ENCODE data around the gene ATRAID. TPM values are rescaled to one million over a fixed set of nuclear protein-coding genes. Genes with fewer than 3 reads are reported as not detected.

Gene ATRAID
- total RNA-seq, 1 experiment from 2014 or later, result 92.8 TPM

DNA sequence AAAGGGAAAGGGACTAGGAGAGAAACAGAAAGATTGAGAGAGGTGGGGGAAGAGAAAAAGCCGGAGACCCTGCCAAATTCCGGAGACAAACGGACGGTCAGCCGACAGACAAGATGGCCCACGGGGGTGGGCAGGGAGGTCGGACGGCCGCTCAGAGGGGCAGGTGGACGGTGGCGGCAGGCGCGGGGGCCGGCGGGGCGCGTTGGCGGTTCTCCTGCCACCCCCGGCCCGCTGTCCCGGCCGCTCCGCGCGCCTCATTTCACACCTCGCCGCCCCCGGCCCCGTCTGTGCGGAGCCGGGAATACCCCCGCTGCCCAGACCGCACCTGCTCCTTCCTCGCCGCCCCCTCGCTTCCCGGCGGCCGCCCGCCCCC, 50.1 kb downstream of the ATRAID start:
- Histone ChIP-seq H3K9me2 (ENCODE audit: insufficient read depth) (no peaks in the 10 kb centered on the region), H3K27ac (no peak overlapping the region), H4K20me1 (ENCODE audit: insufficient read depth) (no peaks in the 10 kb centered on the region), H3K36me3 (ENCODE audit: low read depth) (no peaks in the 10 kb centered on the region), H3K4me3 (no peak overlapping the region), H3K9me3 (ENCODE audit: insufficient read depth, low read depth) (no peaks in the 10 kb centered on the region), H3F3A (ENCODE audit: insufficient read depth, low read depth) (no peaks in the 10 kb centered on the region; the same call in 1 of the 2 replicates), H3K4me2 (no peak overlapping the region), H2AFZ (no peak overlapping the region), H3K79me2 (ENCODE audit: low read depth) (no peaks in the 10 kb centered on the region), H3K27me3 (ENCODE audit: insufficient read depth, low read depth) (peaks cover 66% of the 10 kb centered on the region), H3K4me1 (replicated peaks; ENCODE audit: insufficient read depth) (no peaks in the 10 kb centered on the region)
- BruUV-seq (replicated peaks), result no TSS peak
- no peak for DNase-seq
- intact Hi-C loops (cut with micrococcal nuclease; ENCODE audit: unreplicated experiment), result no loop called here
- no peak for TF ChIP-seq EZH2 (IDR thresholded peaks at IDR 0.05; ENCODE audit: low read depth)
- TF ChIP-seq, protein P1, sequence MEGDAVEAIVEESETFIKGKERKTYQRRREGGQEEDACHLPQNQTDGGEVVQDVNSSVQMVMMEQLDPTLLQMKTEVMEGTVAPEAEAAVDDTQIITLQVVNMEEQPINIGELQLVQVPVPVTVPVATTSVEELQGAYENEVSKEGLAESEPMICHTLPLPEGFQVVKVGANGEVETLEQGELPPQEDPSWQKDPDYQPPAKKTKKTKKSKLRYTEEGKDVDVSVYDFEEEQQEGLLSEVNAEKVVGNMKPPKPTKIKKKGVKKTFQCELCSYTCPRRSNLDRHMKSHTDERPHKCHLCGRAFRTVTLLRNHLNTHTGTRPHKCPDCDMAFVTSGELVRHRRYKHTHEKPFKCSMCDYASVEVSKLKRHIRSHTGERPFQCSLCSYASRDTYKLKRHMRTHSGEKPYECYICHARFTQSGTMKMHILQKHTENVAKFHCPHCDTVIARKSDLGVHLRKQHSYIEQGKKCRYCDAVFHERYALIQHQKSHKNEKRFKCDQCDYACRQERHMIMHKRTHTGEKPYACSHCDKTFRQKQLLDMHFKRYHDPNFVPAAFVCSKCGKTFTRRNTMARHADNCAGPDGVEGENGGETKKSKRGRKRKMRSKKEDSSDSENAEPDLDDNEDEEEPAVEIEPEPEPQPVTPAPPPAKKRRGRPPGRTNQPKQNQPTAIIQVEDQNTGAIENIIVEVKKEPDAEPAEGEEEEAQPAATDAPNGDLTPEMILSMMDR (conservative IDR thresholded peaks at IDR 0.05), result no peak
- CTCF ChIA-PET, result interaction anchor here (0.6 kb wide), 1 partner anchor 108 kb away, joined by 7 read pairs; no protein-coding TSS in a partner anchor
- POLR2A ChIA-PET (ENCODE audit: unreplicated experiment), result interaction anchor here (0.6 kb wide), 1 partner anchor 230 kb away, joined by 11 read pairs; no protein-coding TSS in a partner anchor

DNA sequence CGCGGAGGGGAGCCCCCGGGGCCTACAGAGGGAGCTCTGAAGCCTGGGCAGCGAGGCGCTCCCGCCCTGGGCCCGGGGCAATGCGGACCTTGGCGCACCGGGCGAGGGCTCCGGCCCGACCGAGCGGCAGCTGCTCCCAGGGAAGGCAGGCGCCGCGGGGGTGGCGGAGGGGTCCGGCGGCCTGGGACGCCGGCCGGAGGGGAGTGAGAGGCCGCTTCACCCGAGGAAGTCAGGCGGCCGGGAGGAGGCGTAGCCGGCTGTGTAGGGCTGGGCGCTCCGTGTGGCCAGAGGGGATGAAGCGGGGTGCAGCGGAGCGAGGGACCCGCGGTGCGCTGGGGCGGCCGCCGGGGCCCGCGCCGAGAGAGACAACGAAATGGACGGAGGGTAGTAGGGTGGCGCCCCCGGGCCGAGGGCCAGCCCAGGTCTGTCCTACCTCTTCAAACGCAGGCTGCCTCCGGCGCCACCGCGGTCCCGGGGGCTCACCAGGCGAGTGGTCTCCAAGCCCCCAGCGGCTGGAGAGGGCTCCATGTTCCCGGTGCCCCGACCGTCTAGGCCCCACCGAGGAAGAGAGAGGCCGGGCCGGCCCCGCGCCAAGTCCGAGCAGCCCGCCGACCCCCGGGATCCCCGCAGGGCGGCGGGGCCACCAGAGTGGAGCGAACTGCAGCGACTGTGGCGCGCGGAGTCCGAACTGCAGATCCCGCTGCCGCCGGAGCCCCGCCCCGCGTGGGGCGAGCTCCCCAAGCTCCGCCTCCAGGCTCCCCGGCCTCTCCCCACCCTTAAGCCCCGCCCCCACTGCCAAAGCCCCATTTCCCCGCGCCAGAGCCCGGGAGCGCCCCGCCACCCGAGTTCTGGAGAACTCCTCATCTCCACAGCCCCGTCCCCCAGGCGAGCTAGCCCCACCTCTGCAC, 50.8 kb downstream of the ATRAID start, which contains the start of gene SLC30A3:
Gene SLC30A3 (minus strand): TSS at position 669 of the 908 bp plus-strand sequence. CDS start 141 bp downstream, at position 528.
- DNase-seq, result peak in 1 of 2 experiments; percentile 51
- intact Hi-C loops (cut with micrococcal nuclease; ENCODE audit: unreplicated experiment), result no loop called here
- H3K36me3 ChIP-seq (ENCODE audit: low read depth), result no peaks in the 10 kb centered on the region
- H3F3A ChIP-seq (ENCODE audit: insufficient read depth, low read depth), result no peaks in the 10 kb centered on the region; the same call in 1 of the 2 replicates
- ChIA-PET CTCF (interaction anchor here (0.6 kb wide), 1 partner anchor 107 kb away, joined by 7 read pairs; no protein-coding TSS in a partner anchor), POLR2A (ENCODE audit: unreplicated experiment) (interaction anchor here (0.6 kb wide), 1 partner anchor 231 kb away, joined by 11 read pairs; no protein-coding TSS in a partner anchor)
- H3K4me1 ChIP-seq (replicated peaks; ENCODE audit: insufficient read depth), result no peaks in the 10 kb centered on the region
- H3K9me3 ChIP-seq (ENCODE audit: insufficient read depth, low read depth), result no peaks in the 10 kb centered on the region
- peaks cover 59% of the 10 kb centered on the region for H3K27me3 ChIP-seq (ENCODE audit: insufficient read depth, low read depth)
- H3K27ac ChIP-seq, result no peak within 1 kb of the TSS
- no peaks in the 10 kb centered on the region for H3K9me2 ChIP-seq (ENCODE audit: insufficient read depth)
- TF ChIP-seq, protein P1 (conservative IDR thresholded peaks at IDR 0.05), result no peak
- TF ChIP-seq EZH2 (IDR thresholded peaks at IDR 0.05; ENCODE audit: low read depth), result no peak
- peak within 1 kb of the TSS; percentile 47; the same call in 1 of the 2 replicates for H3K4me3 ChIP-seq
- BruUV-seq (replicated peaks), result no TSS peak
- no peaks in the 10 kb centered on the region for H4K20me1 ChIP-seq (ENCODE audit: insufficient read depth)
- peak within 1 kb of the TSS; percentile 62; the same call in 1 of the 2 replicates for H2AFZ ChIP-seq
- peak within 1 kb of the TSS; percentile 79 for H3K4me2 ChIP-seq
- H3K79me2 ChIP-seq (ENCODE audit: low read depth), result no peaks in the 10 kb centered on the region

DNA sequence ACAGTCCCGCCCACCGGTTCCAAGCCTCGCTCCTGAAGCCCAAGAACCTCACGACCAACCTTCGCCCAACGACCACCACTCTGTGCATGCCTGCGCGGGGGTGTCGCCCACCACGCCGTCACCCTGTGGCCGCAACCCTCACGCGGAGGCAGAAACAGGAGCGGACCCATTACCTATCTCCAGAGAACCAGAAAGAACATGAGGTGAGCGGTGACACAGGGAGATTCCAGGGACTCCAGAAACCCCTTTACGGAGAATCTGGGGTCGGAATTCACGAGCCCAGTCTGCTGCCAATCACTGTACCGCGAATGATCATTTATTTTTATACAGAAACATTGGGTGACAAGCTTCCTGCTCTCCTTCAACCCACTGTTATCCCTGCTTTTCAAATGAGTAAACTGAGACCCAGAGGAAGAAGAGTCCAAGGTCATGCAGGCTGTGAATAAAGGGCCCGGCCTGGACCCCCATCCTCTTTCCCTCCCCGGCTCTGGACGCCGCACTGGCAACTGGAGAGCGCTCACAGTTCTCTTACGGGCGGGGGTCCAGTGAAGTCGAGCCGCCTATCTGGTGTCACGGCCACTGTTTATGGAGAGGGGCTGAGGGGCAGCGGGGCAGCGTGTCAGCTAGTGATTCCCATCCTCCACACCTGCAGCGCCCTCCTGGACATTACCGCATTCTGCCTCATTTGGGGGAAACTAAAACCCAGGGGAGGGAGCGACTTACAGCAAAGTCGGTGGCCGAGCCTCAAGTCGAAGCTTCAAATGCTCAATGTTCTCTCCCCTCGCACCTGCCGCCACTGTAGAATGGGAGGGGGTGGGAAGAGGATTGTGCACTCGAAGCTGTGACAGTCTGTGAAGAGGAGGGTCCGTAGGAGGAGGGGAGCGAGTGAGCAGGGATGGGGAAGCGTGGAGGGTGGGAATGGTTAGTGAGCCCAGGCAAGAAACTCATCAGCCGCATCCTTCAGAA, 51.7 kb downstream of the ATRAID start:
- no peaks in the 10 kb centered on the region for H3K4me1 ChIP-seq (replicated peaks; ENCODE audit: insufficient read depth)
- ChIA-PET POLR2A (ENCODE audit: unreplicated experiment) (no interaction called here), CTCF (interaction anchor here (0.7 to 0.8 kb wide), 2 partner anchors 30 to 430 kb away, joined by 4 to 5 read pairs; no protein-coding TSS in a partner anchor)
- H3K27ac ChIP-seq, result no peak overlapping the region
- intact Hi-C loops (cut with micrococcal nuclease; ENCODE audit: unreplicated experiment), result no loop called here
- H2AFZ ChIP-seq, result peak overlapping the region; percentile 62; the same call in 1 of the 2 replicates
- peaks cover 58% of the 10 kb centered on the region for H3K27me3 ChIP-seq (ENCODE audit: insufficient read depth, low read depth)
- H4K20me1 ChIP-seq (ENCODE audit: insufficient read depth), result no peaks in the 10 kb centered on the region
- BruUV-seq (replicated peaks), result no TSS peak
- H3F3A ChIP-seq (ENCODE audit: insufficient read depth, low read depth), result no peaks in the 10 kb centered on the region; the same call in 1 of the 2 replicates
- H3K9me3 ChIP-seq (ENCODE audit: insufficient read depth, low read depth), result no peaks in the 10 kb centered on the region
- H3K36me3 ChIP-seq (ENCODE audit: low read depth), result no peaks in the 10 kb centered on the region
- H3K9me2 ChIP-seq (ENCODE audit: insufficient read depth), result no peaks in the 10 kb centered on the region
- 0 out of 2 replicates have a peak, but pooled peaks have one; percentile 25 for TF ChIP-seq EZH2 (IDR thresholded peaks at IDR 0.05; ENCODE audit: low read depth)
- TF ChIP-seq, protein P1 (conservative IDR thresholded peaks at IDR 0.05), result no peak
- peak overlapping the region; percentile 47; the same call in 1 of the 2 replicates for H3K4me3 ChIP-seq
- H3K79me2 ChIP-seq (ENCODE audit: low read depth), result no peaks in the 10 kb centered on the region
- peak overlapping the region; percentile 79 for H3K4me2 ChIP-seq
- DNase-seq, result no peak

Data from PC-9 (cell line).